A549 (cell line): ENCODE results near the gene DEPDC5.

Experiments used
- CTCF ChIP-seq: fragments of >200 bp; sonication (Bioruptor Twin); formaldehyde crosslinking; IDR thresholded peaks from 3 replicates; pipeline ENCODE4 v1.5.1; 2016
- HMGXB4 ChIP-seq: fragments of 250-450 bp; sonication (Bioruptor Pico); IDR thresholded peaks from 2 replicates; pipeline ENCODE4 v1.5.0; 2021; ENCODE audit warnings: mild to moderate bottlenecking, moderate library complexity, borderline replicate concordance
- JUN ChIP-seq, 2 experiments: fragments of >200 bp; sonication (Bioruptor Twin); formaldehyde crosslinking; IDR thresholded peaks; 2 replicates in 1 of 2; 3 replicates in 1 of 2; pipeline ENCODE4 v1.6.1; 2016 to 2017
- MYC ChIP-seq: IDR thresholded peaks from 2 replicates; pipeline ENCODE4 v1.6.1; 2012; ENCODE audit warnings: mild to moderate bottlenecking, inconsistent platforms, low read length, improper control_type of control experiment, borderline replicate concordance
- PHF8 ChIP-seq: fragments of 200-600 bp; sonication (generic); IDR thresholded peaks from 2 replicates; pipeline ENCODE4 v1.6.1; 2016; ENCODE audit warnings: low read depth, mild to moderate bottlenecking, antibody characterized with exemption, moderate library complexity, borderline replicate concordance
- RAD21 ChIP-seq, 2 experiments: fragments of >200 bp in 1 of 2; sonication (Bioruptor Twin) in 1 of 2; formaldehyde crosslinking in 1 of 2; IDR thresholded peaks in 1 of 2; conservative IDR thresholded peaks in 1 of 2; 2 replicates in 1 of 2; 3 replicates in 1 of 2; pipeline ENCODE4 v1.6.1; 2012 to 2018; ENCODE audit warnings: inconsistent platforms in 1 of 2
- RCOR1 ChIP-seq: fragments of 150-350 bp; IDR thresholded peaks from 2 replicates; pipeline ENCODE4 v1.6.1; 2014; ENCODE audit warnings: antibody characterized with exemption, low read length, low read depth
- REST ChIP-seq: fragments of 200-600 bp; sonication (generic); IDR thresholded peaks from 2 replicates; pipeline ENCODE4 v1.6.1; 2016; ENCODE audit warnings: antibody characterized with exemption, mild to moderate bottlenecking, moderate library complexity

DNA sequence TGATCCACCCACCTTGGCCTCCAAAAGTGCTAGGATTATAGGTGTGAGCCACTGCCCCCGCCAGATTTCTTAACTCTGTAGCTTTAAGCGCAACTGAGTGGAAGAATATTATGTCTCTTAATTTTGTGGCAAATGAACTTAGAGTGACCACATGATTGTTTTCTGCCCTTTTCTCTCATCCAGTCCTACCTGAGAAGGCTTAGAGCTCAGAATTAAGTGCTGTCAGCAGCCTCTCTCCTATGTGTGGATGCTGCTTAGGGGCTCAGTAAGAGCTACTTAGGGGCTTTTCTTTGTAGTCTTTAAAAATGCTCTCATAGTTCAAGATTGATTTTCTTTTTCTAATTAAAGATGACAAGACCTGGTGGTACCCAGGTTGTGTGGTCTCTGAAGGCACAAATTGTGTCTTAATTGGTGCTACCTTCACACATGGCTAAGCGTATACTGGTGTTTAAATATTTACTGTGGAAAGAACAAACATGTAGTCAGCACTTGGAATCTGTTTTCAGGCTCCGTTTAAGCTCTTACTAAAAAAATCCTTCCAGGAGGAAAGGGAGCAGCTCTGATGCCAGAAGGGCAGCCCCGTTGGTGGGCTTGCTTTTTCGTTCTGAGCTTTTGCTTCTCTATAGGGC lies 59.3 kb downstream of the DEPDC5 start:
- no peak for TF ChIP-seq RAD21 (conservative IDR thresholded peaks at IDR 0.05 in 1 of 2, IDR thresholded peaks at IDR 0.05 in 1 of 2)
- TF ChIP-seq REST: no peak
- no peak for TF ChIP-seq PHF8
- TF ChIP-seq RCOR1: no peak
- TF ChIP-seq HMGXB4 (CRISPR knock-in tag): no peak
- TF ChIP-seq MYC: no peak
- TF ChIP-seq JUN (IDR thresholded peaks at IDR 0.05): no peak
- no peak for TF ChIP-seq CTCF
